A673 (cell line): ENCODE data around the gene SCAMP4. TPM values are rescaled to one million over a fixed set of nuclear protein-coding genes. Genes with fewer than 3 reads are reported as not detected.

ENCODE experiments used
- BruUV-seq: library from RNA; stranded (reverse); fragments of 400-500 nt; replicated peaks from 2 replicates; lab custom pipeline; 2021; lab: Mats Ljungman, UMichigan
- CTCF ChIA-PET: fragments of 300-600 bp; sonication (Branson Sonifier 250); formaldehyde crosslinking; loops from one replicate; lab custom pipeline; 2022; ENCODE audit warnings: antibody characterized with exemption; lab: Charles Lee
- POLR2A ChIA-PET: fragments of 300-600 bp; sonication (Branson Sonifier 250); formaldehyde crosslinking; loops from one replicate; lab custom pipeline; 2022; ENCODE audit warnings: antibody characterized with exemption; ENCODE audit not compliant: low non-redundant PET; lab: Charles Lee
- DNase-seq: peaks from one replicate; pipeline ENCODE4 v3.0.0-alpha.2; 2015; ENCODE audit warnings: low spot score
- H3K27ac ChIP-seq: fragments of 200-600 bp; sonication (generic); 2 replicates; pipeline ENCODE4 v1.5.1; 2016; ENCODE audit warnings: mixed run types, low read depth, mild to moderate bottlenecking, mixed read lengths, antibody characterized with exemption, low read length; ENCODE audit not compliant: poor library complexity, severe bottlenecking
- H3K27me3 ChIP-seq: fragments of 200-600 bp; sonication (generic); replicated peaks from 2 replicates; pipeline ENCODE4 v1.6.1; 2017; ENCODE audit warnings: mixed run types, low read depth, mild to moderate bottlenecking, mixed read lengths, antibody characterized with exemption, low read length; ENCODE audit not compliant: insufficient read depth, poor library complexity
- H3K36me3 ChIP-seq: fragments of 200-600 bp; sonication (generic); 2 replicates; pipeline ENCODE4 v1.6.1; 2016; ENCODE audit warnings: mixed run types, mild to moderate bottlenecking, mixed read lengths, antibody characterized with exemption, low read length; ENCODE audit not compliant: insufficient read depth, poor library complexity, severe bottlenecking
- H3K4me1 ChIP-seq: fragments of 200-600 bp; sonication (generic); 2 replicates; pipeline ENCODE4 v1.6.1; 2017; ENCODE audit warnings: mixed run types, mild to moderate bottlenecking, mixed read lengths, antibody characterized with exemption, low read length; ENCODE audit not compliant: insufficient read depth, poor library complexity, severe bottlenecking
- H3K4me3 ChIP-seq: fragments of 200-600 bp; sonication (generic); 2 replicates; pipeline ENCODE4 v1.5.1; 2016; ENCODE audit warnings: low read depth, mixed run types, mild to moderate bottlenecking, mixed read lengths, low read length; ENCODE audit not compliant: poor library complexity, severe bottlenecking
- H3K9me3 ChIP-seq: fragments of 200-600 bp; sonication (generic); 2 replicates; pipeline ENCODE4 v1.6.1; 2016; ENCODE audit warnings: mixed run types, low read depth, mild to moderate bottlenecking, mixed read lengths, antibody characterized with exemption, low read length; ENCODE audit not compliant: poor library complexity, severe bottlenecking
- CTCF ChIP-seq: fragments of 300-800, 200-600 bp; sonication (generic); conservative IDR thresholded peaks from 2 replicates; pipeline ENCODE4 v1.5.1; 2017; ENCODE audit warnings: low read depth, mild to moderate bottlenecking, antibody characterized with exemption, low read length, moderate library complexity, mixed read lengths
- EZH2 ChIP-seq: fragments of 200-600 bp; sonication (generic); IDR thresholded peaks from 2 replicates; pipeline ENCODE4 v1.6.1; 2017; ENCODE audit warnings: borderline replicate concordance, low read depth, mild to moderate bottlenecking, mixed read lengths, antibody characterized with exemption, low read length; ENCODE audit not compliant: poor library complexity, severe bottlenecking
- intact Hi-C: fragments of 100-400 bp; cut with micrococcal nuclease; formaldehyde crosslinking; loops from one replicate; pipeline ENCODE4 v1.10.0; 2022; ENCODE audit not compliant: unreplicated experiment
- total RNA-seq: library from RNA; stranded (reverse); gene quantifications from 2 replicates; pipeline ENCODE4 v1.2.3, GENCODE V29; 2021

SCAMP4 gene
- total RNA-seq, 1 experiment from 2014 or later, result 88.4 TPM

GRCh38 chr19:1944088-1944915 lies 39.1 kb downstream of the SCAMP4 start:
- H3K4me1 ChIP-seq, result peaks cover 25% of the 10 kb centered on the region
- no peak for DNase-seq
- peak overlapping the region; percentile 84 for H3K4me3 ChIP-seq
- ChIA-PET POLR2A (no interaction called here), CTCF (interaction anchor here (1.2 kb wide), 1 partner anchor 26 kb away, joined by 3 read pairs; no protein-coding TSS in a partner anchor)
- no peaks in the 10 kb centered on the region for H3K9me3 ChIP-seq
- intact Hi-C loops, result no loop called here
- no TSS peak for BruUV-seq
- no peak for TF ChIP-seq CTCF
- TF ChIP-seq EZH2, result no peak
- H3K27me3 ChIP-seq, result no peaks in the 10 kb centered on the region
- H3K27ac ChIP-seq, result peak overlapping the region; percentile 84
- H3K36me3 ChIP-seq, result peaks cover 5% of the 10 kb centered on the region

- Histone ChIP-seq H3K36me3 (peaks cover 5% of the 10 kb centered on the region), H3K4me1 (peaks cover 17% of the 10 kb centered on the region), H3K27ac (no peak overlapping the region), H3K9me3 (no peaks in the 10 kb centered on the region), H3K27me3 (no peaks in the 10 kb centered on the region), H3K4me3 (no peak overlapping the region)
- intact Hi-C loops, result no loop called here
- ChIA-PET POLR2A (no interaction called here), CTCF (interaction anchor here (0.7 kb wide), 1 partner anchor 834 kb away, joined by 5 read pairs; no protein-coding TSS in a partner anchor)
- no peak for DNase-seq
- no TSS peak for BruUV-seq
- TF ChIP-seq CTCF (no peak), EZH2 (no peak)
Measured at GRCh38 chr19:1944916-1945561, 39.8 kb downstream of the SCAMP4 start.

DNA sequence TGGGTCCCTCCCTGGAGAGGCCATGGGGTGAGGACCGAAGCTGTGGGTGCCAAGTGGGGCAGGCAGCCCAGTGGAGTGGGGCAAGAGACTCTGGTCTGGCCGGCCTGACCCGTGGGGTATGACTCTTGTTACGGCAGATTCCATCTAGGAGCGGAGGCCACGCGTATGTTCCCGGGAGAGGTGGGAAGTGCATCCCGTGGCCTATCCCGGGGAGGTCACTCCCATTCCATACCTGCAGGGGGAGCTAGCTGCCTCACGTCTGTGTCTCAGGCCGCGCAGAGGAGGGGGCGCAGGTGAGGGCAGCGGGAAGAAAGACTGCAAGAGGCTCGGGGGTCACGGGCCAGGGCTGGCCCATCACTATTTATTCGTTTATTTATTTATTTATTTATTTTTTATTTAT lies 40.7 kb downstream of the SCAMP4 start:
- POLR2A ChIA-PET, result no interaction called here
- TF ChIP-seq EZH2 (no peak), CTCF (peak; percentile 73)
- Histone ChIP-seq H3K4me1 (peaks cover 16% of the 10 kb centered on the region), H3K4me3 (no peak overlapping the region), H3K9me3 (no peaks in the 10 kb centered on the region), H3K27me3 (no peaks in the 10 kb centered on the region), H3K27ac (no peak overlapping the region), H3K36me3 (peaks cover 8% of the 10 kb centered on the region)
- no TSS peak for BruUV-seq
- intact Hi-C loops, result no loop called here
- DNase-seq, result peak; percentile 60
- CTCF ChIA-PET, result interaction anchor here (0.5 to 0.8 kb wide), 4 partner anchors 16 to 833 kb away, joined by 3 to 6 read pairs (median 5); no protein-coding TSS in a partner anchor
